HEK293 (cell line): ENCODE data around the gene TMEM131L.

ENCODE experiments used
- CTCF ChIP-seq: fragments of 450-650 bp; formaldehyde crosslinking; IDR thresholded peaks from 2 replicates; pipeline ENCODE4 v1.5.1; 2016; ENCODE audit warnings: missing biosample characterization, missing genetic modification characterization
- GLI4 ChIP-seq: fragments of 450-650 bp; formaldehyde crosslinking; IDR thresholded peaks from 2 replicates; pipeline ENCODE4 v1.5.1; 2016; ENCODE audit warnings: missing biosample characterization, missing genetic modification characterization
- ZBTB10 ChIP-seq: fragments of 450-650 bp; formaldehyde crosslinking; IDR thresholded peaks from 2 replicates; pipeline ENCODE4 v1.5.1; 2016; ENCODE audit warnings: missing biosample characterization, missing genetic modification characterization
- ZNF274 ChIP-seq, 2 experiments: fragments of 200-500 bp in 1 of 2; fragments of 450-650 bp in 1 of 2; sonication (Bioruptor generic) in 1 of 2; formaldehyde crosslinking in 1 of 2; IDR thresholded peaks; 2 replicates each; pipeline versions ENCODE4 v1.5.1 to v1.6.1; 2014 to 2016; ENCODE audit warnings: borderline replicate concordance in 1 of 2, inconsistent platforms in 1 of 2, low read length in 1 of 2, missing biosample characterization in 1 of 2, missing genetic modification characterization in 1 of 2
- ZNF660 ChIP-seq: fragments of 450-650 bp; IDR thresholded peaks from 2 replicates; pipeline ENCODE4 v1.5.1; 2018; ENCODE audit warnings: missing biosample characterization, mild to moderate bottlenecking, missing genetic modification characterization

DNA sequence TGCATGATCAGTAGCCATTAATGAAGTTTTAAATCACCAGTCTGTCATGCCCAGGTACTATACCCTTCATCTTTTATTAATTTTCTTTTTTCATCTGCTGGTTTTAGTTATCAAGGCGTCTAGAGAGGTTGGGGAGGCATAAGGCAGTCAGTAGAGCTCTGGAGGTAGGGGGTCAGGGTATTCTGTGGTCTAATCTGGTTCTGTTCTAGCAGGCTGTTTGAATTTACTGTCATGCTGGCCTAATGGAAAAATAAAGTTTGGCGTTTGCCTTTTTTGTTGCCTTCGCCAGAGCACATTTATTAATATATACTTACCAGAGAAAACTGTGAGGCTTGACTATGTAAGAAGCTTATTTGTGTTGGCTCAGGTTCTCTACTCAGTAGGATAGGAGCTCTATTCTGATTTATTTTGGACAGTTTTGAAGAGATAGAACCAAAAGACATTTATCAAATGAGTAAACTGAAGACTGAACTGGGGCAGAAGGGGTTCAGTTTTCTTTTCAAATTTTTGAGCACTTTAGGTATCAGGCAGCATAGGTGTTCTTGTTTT is 46.9 kb downstream of the TMEM131L start:
- TF ChIP-seq GLI4 (tag by site-specific recombination) (no peak), ZNF660 (tag by site-specific recombination) (no peak), ZNF274 (IDR thresholded peaks at IDR 0.05; ENCODE audit: low read length) (no peak), ZNF274 (tag by site-specific recombination; IDR thresholded peaks at IDR 0.05; ENCODE audit: borderline replicate concordance) (no peak), ZBTB10 (no peak), CTCF (tag by site-specific recombination) (no peak)
